Activated CD4-positive, alpha-beta memory T cell treated with anti-CD3 and anti-CD28 coated beads, Interleukin-2, amount 10 ng/mL, durations not matched to agents 7 days and 5 days (primary cell): ENCODE measurements around the gene MEF2B. TPM values are rescaled to one million over a fixed set of nuclear protein-coding genes. Genes with fewer than 3 reads are reported as not detected.
A peak's percentile ranks its signal among the peaks of the same experiment; 100 is the strongest.

Experiments used
- CTCF ChIA-PET: fragments of 350-600 bp; sonication (Branson Sonifier 250); formaldehyde crosslinking; loops from one replicate; lab custom pipeline; 2021; ENCODE audit warnings: antibody characterized with exemption, inconsistent platforms; lab: Charles Lee
- POLR2A ChIA-PET: fragments of 350-600 bp; sonication (Branson Sonifier 250); formaldehyde crosslinking; loops from one replicate; lab custom pipeline; 2021; ENCODE audit warnings: antibody characterized with exemption; lab: Charles Lee
- DNase-seq: peaks from one replicate; pipeline ENCODE4 v3.0.0-alpha.2; 2020
- H3K27ac Mint-ChIP-seq: one replicate; pipeline ENCODE4 v1.8.0; 2021; ENCODE audit warnings: mild to moderate bottlenecking, mixed read lengths
- H3K27me3 Mint-ChIP-seq: one replicate; pipeline ENCODE4 v1.8.0; 2021; ENCODE audit warnings: mixed read lengths
- H3K36me3 Mint-ChIP-seq: one replicate; pipeline ENCODE4 v1.8.0; 2021; ENCODE audit warnings: low read depth, mixed read lengths
- H3K4me1 Mint-ChIP-seq: one replicate; pipeline ENCODE4 v1.8.0; 2021; ENCODE audit warnings: mixed read lengths
- H3K4me3 Mint-ChIP-seq: one replicate; pipeline ENCODE4 v1.8.0; 2021; ENCODE audit warnings: mild to moderate bottlenecking, mixed read lengths
- H3K9me3 Mint-ChIP-seq: one replicate; pipeline ENCODE4 v1.8.0; 2021; ENCODE audit warnings: mixed read lengths
- total RNA-seq, 2 experiments: library from RNA; stranded (reverse); gene quantifications; one replicate each; pipeline ENCODE4 v1.2.3, GENCODE V29; 2021

Gene MEF2B
- total RNA-seq, result 1 to 10 TPM; 1.6 to 5.4 TPM

- Mint-ChIP-seq H3K27me3 (peaks cover 3% of the 10 kb centered on the region), H3K4me3 (no peak within 1 kb of the TSS), H3K9me3 (no peaks in the 10 kb centered on the region), H3K36me3 (no peaks in the 10 kb centered on the region), H3K27ac (no peak within 1 kb of the TSS), H3K4me1 (peaks cover 13% of the 10 kb centered on the region)
- peak; percentile 78 for DNase-seq
- ChIA-PET POLR2A (interaction anchor here (1.0 to 2.1 kb wide), 3 partner anchors 10 to 14 kb away, joined by 4 to 6 read pairs (median 6); no protein-coding TSS in a partner anchor), CTCF (interaction anchor here (0.6 kb wide), 1 partner anchor 14 kb away, joined by 3 read pairs; no protein-coding TSS in a partner anchor)
Observed at GRCh38 chr19:19170053-19170872, at the start of gene MEF2B. MEF2B (minus strand) TSS chr19:19170263; CDS start chr19:19150735, 19,528 bp downstream.

DNA sequence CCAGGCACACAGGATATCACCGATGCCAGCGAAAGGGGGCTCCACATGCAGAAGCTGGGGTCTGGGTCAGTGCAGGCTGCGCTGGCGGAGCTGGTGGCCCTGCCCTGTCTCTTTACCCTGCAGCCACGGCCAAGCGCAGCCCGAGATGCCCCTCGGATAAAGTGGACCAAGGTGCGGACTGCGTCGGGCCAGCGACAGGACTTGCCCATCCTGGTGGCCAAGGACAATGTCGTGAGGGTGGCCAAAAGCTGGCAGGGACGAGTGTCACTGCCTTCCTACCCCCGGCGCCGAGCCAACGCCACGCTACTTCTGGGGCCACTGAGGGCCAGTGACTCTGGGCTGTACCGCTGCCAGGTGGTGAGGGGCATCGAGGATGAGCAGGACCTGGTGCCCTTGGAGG lies 48.8 kb upstream of the MEF2B start:
- no peak overlapping the region for H3K4me3 Mint-ChIP-seq
- CTCF ChIA-PET, result no interaction called here
- POLR2A ChIA-PET, result no interaction called here
- DNase-seq, result no peak
- no peak overlapping the region for H3K27ac Mint-ChIP-seq
- no peaks in the 10 kb centered on the region for H3K4me1 Mint-ChIP-seq
- no peaks in the 10 kb centered on the region for H3K9me3 Mint-ChIP-seq
- peaks cover 29% of the 10 kb centered on the region for H3K27me3 Mint-ChIP-seq
- H3K36me3 Mint-ChIP-seq, result no peaks in the 10 kb centered on the region

DNA sequence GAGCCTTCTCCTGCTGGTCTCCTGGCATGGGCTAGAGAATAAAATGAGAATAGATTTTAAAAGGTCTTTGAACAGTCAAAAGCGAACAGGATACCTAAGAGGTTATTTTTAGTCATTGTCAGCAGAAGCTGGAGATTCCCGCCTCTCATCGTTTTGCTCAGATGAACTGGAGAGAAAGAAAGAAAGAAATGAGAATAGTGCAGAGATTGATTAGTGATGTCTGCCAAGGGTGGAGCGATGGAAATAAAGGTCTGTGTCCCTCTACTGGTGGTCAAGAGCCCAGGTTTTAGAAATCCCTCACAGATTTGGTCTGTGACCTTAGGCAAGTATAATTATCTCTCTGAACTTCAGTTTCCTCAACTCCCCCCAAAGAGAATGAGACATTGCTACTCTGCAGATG lies 47.0 kb upstream of the MEF2B start:
- H3K4me1 Mint-ChIP-seq, result no peaks in the 10 kb centered on the region
- H3K36me3 Mint-ChIP-seq, result no peaks in the 10 kb centered on the region
- no peaks in the 10 kb centered on the region for H3K9me3 Mint-ChIP-seq
- H3K4me3 Mint-ChIP-seq, result no peak overlapping the region
- DNase-seq, result no peak
- H3K27me3 Mint-ChIP-seq, result peaks cover 39% of the 10 kb centered on the region
- POLR2A ChIA-PET, result no interaction called here
- H3K27ac Mint-ChIP-seq, result no peak overlapping the region
- CTCF ChIA-PET, result no interaction called here

DNA sequence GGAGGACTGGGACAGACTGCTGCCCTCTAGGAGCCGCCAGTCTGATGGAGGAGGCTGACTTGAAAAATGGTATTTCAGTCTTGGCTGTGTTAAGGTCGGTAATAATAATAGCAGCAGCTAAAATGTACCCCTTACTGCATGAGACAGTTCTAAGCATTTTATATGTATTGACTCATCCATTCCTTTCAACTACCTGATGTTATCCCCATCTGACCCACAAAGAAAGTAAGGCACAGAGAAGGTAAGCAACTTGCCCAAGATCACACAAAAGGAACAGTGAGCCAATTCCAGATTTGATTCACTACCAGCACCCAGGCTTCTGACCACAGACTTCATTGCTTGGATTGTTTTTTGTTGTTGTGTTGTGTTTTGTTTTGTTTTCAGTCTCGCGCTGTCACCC lies 45.7 kb upstream of the MEF2B start:
- Mint-ChIP-seq H3K27ac (no peak overlapping the region), H3K9me3 (no peaks in the 10 kb centered on the region), H3K4me1 (no peaks in the 10 kb centered on the region), H3K36me3 (no peaks in the 10 kb centered on the region), H3K4me3 (no peak overlapping the region), H3K27me3 (peaks cover 45% of the 10 kb centered on the region)
- ChIA-PET POLR2A (interaction anchor here (1.0 kb wide), 1 partner anchor 26 kb away, joined by 3 read pairs; no protein-coding TSS in a partner anchor), CTCF (no interaction called here)
- DNase-seq, result no peak

- ChIA-PET CTCF (interaction anchor here (0.8 kb wide), 1 partner anchor 11 kb away, joined by 3 read pairs; no protein-coding TSS in a partner anchor), POLR2A (no interaction called here)
- H3K27me3 Mint-ChIP-seq, result peaks cover 48% of the 10 kb centered on the region
- no peak overlapping the region for H3K27ac Mint-ChIP-seq
- no peaks in the 10 kb centered on the region for H3K36me3 Mint-ChIP-seq
- DNase-seq, result peak; percentile 47
- no peaks in the 10 kb centered on the region for H3K9me3 Mint-ChIP-seq
- no peak overlapping the region for H3K4me3 Mint-ChIP-seq
- H3K4me1 Mint-ChIP-seq, result no peaks in the 10 kb centered on the region
Observed at GRCh38 chr19:19214892-19215291, 44.8 kb upstream of the MEF2B start.

GRCh38 chr19:19214159-19214490 lies 44.1 kb upstream of the MEF2B start:
- Mint-ChIP-seq H3K36me3 (no peaks in the 10 kb centered on the region), H3K4me1 (peaks cover under 1% of the 10 kb centered on the region), H3K9me3 (no peaks in the 10 kb centered on the region), H3K27me3 (peaks cover 48% of the 10 kb centered on the region), H3K27ac (no peak overlapping the region), H3K4me3 (no peak overlapping the region)
- POLR2A ChIA-PET, result no interaction called here
- DNase-seq, result no peak
- CTCF ChIA-PET, result interaction anchor here (0.8 kb wide), 1 partner anchor 12 kb away, joined by 3 read pairs; no protein-coding TSS in a partner anchor

DNA sequence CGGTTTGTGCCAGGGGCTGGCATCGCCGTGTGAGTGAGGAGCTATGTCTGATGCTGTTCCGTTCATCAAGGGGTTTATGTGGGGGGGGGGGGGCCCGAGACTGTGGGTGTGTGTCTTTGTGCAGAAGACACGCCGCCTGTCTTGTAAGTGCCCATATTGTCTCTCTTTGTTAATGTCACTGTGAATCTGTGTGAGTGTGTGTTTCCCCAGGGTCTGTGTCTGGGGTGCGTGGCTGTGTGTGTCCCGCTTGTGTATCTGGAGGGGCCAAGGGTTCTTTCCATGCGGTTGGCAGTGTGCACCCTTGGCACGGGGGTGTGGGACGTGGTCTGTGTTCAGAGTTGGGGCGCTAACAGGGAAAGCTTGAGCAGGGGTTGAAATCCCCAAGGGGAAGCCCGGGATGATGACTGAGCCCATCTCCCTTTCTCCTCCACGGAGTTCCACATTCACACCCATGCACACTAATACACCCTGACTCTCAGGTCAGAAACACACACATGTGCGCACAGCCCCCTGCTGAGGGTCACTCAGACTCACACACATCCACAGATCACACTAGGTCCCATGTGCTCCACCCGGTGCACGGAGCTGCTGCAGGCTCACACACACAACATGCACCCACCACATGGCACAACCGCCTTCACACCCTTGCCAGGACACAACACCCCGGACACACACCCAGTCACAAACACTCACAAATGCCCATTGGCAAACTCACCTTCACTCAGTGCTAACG lies 43.5 kb upstream of the MEF2B start:
- no peak for DNase-seq
- Mint-ChIP-seq H3K4me1 (peaks cover 2% of the 10 kb centered on the region), H3K36me3 (no peaks in the 10 kb centered on the region), H3K9me3 (no peaks in the 10 kb centered on the region), H3K4me3 (no peak overlapping the region), H3K27me3 (peaks cover 48% of the 10 kb centered on the region), H3K27ac (no peak overlapping the region)
- ChIA-PET POLR2A (no interaction called here), CTCF (no interaction called here)

- H3K4me3 Mint-ChIP-seq, result no peak overlapping the region
- no peaks in the 10 kb centered on the region for H3K9me3 Mint-ChIP-seq
- DNase-seq, result no peak
- no peak overlapping the region for H3K27ac Mint-ChIP-seq
- H3K27me3 Mint-ChIP-seq, result peaks cover 48% of the 10 kb centered on the region
- H3K4me1 Mint-ChIP-seq, result peaks cover 3% of the 10 kb centered on the region
- ChIA-PET POLR2A (no interaction called here), CTCF (no interaction called here)
- no peaks in the 10 kb centered on the region for H3K36me3 Mint-ChIP-seq
Observed at GRCh38 chr19:19212916-19213315, 42.9 kb upstream of the MEF2B start.

GRCh38 chr19:19211499-19212420 lies 41.7 kb upstream of the MEF2B start, which contains the start of gene NCAN:
NCAN (plus strand) TSS chr19:19211958; CDS start chr19:19216954, 4,996 bp downstream.
- H3K27ac Mint-ChIP-seq, result no peak within 1 kb of the TSS
- CTCF ChIA-PET, result no interaction called here
- H3K4me3 Mint-ChIP-seq, result no peak within 1 kb of the TSS
- POLR2A ChIA-PET, result interaction anchor here (1.0 kb wide), 1 partner anchor 9 kb away, joined by 3 read pairs; the partner anchor contains the start of gene NR2C2AP
- H3K36me3 Mint-ChIP-seq, result peaks cover 9% of the 10 kb centered on the region
- peaks cover 39% of the 10 kb centered on the region for H3K27me3 Mint-ChIP-seq
- H3K9me3 Mint-ChIP-seq, result peaks cover 10% of the 10 kb centered on the region
- peaks cover 14% of the 10 kb centered on the region for H3K4me1 Mint-ChIP-seq
- DNase-seq, result no peak

GRCh38 chr19:19209372-19209771 lies 39.3 kb upstream of the MEF2B start:
- H3K4me3 Mint-ChIP-seq, result no peak overlapping the region
- H3K4me1 Mint-ChIP-seq, result peaks cover 35% of the 10 kb centered on the region
- peaks cover 10% of the 10 kb centered on the region for H3K9me3 Mint-ChIP-seq
- peaks cover 31% of the 10 kb centered on the region for H3K27me3 Mint-ChIP-seq
- ChIA-PET POLR2A (no interaction called here), CTCF (interaction anchor here (0.6 to 1.7 kb wide), 2 partner anchors 21 to 35 kb away, joined by 4 to 5 read pairs; no protein-coding TSS in a partner anchor)
- no peak for DNase-seq
- H3K27ac Mint-ChIP-seq, result no peak overlapping the region
- H3K36me3 Mint-ChIP-seq, result peaks cover 10% of the 10 kb centered on the region

- peaks cover 17% of the 10 kb centered on the region for H3K27me3 Mint-ChIP-seq
- peak; percentile 21 for DNase-seq
- H3K9me3 Mint-ChIP-seq, result peaks cover 10% of the 10 kb centered on the region
- ChIA-PET POLR2A (interaction anchor here (1.0 to 1.2 kb wide), 2 partner anchors 15 to 157 kb away, joined by 3 to 4 read pairs; no protein-coding TSS in a partner anchor), CTCF (interaction anchor here (1.7 kb wide), 1 partner anchor 33 kb away, joined by 5 read pairs; no protein-coding TSS in a partner anchor)
- H3K27ac Mint-ChIP-seq, result peak overlapping the region; percentile 93
- peaks cover 13% of the 10 kb centered on the region for H3K36me3 Mint-ChIP-seq
- peaks cover 43% of the 10 kb centered on the region for H3K4me1 Mint-ChIP-seq
- peak overlapping the region; percentile 11 for H3K4me3 Mint-ChIP-seq
Observed at GRCh38 chr19:19207637-19208572, 37.8 kb upstream of the MEF2B start.
